K562 (cell line): Measurements from ENCODE around the gene COL8A2. TPM values are rescaled to one million over a fixed set of nuclear protein-coding genes. Genes with fewer than 3 reads are reported as not detected.

ENCODE experiments used
- ATF1 ChIP-seq, 2 experiments: fragments of 450-650 bp in 1 of 2; IDR thresholded peaks; 2 replicates each; pipeline ENCODE4 v1.6.1; 2016; ENCODE audit warnings: missing compliant biosample characterization in 1 of 2, missing genetic modification characterization in 1 of 2
- CTCF ChIP-seq, 3 experiments: IDR thresholded peaks in 2 of 3; conservative IDR thresholded peaks in 1 of 3; 2 replicates each; pipeline ENCODE4 v1.5.1; 2011 to 2012; ENCODE audit warnings: low read length in 3 of 3, mild to moderate bottlenecking in 3 of 3, control low read depth in 2 of 3, improper control_type of control experiment in 1 of 3, inconsistent platforms in 1 of 3, low read depth in 1 of 3, mixed read lengths in 1 of 3, moderate library complexity in 1 of 3; ENCODE audit not compliant: insufficient read depth in 2 of 3
- DNMT1 ChIP-seq: fragments of 450-650 bp; IDR thresholded peaks from 2 replicates; pipeline ENCODE4 v1.6.1; 2016; ENCODE audit warnings: antibody characterized with exemption, mild to moderate bottlenecking
- EHMT2 ChIP-seq: fragments of 450-650 bp; IDR thresholded peaks from 2 replicates; pipeline ENCODE4 v1.6.1; 2018; ENCODE audit warnings: antibody characterized with exemption
- GATAD2B ChIP-seq: fragments of 450-650 bp; IDR thresholded peaks from 2 replicates; pipeline ENCODE4 v1.6.1; 2017; ENCODE audit warnings: mild to moderate bottlenecking, borderline replicate concordance
- HDAC1 ChIP-seq, 2 experiments: fragments of 450-650 bp; IDR thresholded peaks; 2 replicates each; pipeline ENCODE4 v1.6.1; 2016 to 2017; ENCODE audit warnings: inconsistent platforms in 1 of 2, mild to moderate bottlenecking in 1 of 2, moderate library complexity in 1 of 2
- HDAC2 ChIP-seq: fragments of 450-650 bp; IDR thresholded peaks from 2 replicates; pipeline ENCODE4 v1.6.1; 2016; ENCODE audit warnings: mild to moderate bottlenecking
- JUN ChIP-seq, 2 experiments: sonication (generic) in 1 of 2; formaldehyde crosslinking in 1 of 2; IDR thresholded peaks; 2 replicates each; pipeline versions ENCODE4 v1.6.1 to v1.8.0; 2012 to 2022; ENCODE audit warnings: borderline replicate concordance in 2 of 2, mild to moderate bottlenecking in 2 of 2, improper control_type of control experiment in 1 of 2, low read depth in 1 of 2, low read length in 1 of 2, missing genetic modification reagents in 1 of 2
- KDM1A ChIP-seq, 2 experiments: fragments of 450-650 bp; IDR thresholded peaks; 2 replicates each; pipeline ENCODE4 v1.6.1; 2016; ENCODE audit warnings: mild to moderate bottlenecking in 2 of 2
- MAFG ChIP-seq: fragments of 450-650 bp; conservative IDR thresholded peaks from 2 replicates; pipeline ENCODE4 v1.6.1; 2016; ENCODE audit warnings: missing genetic modification characterization, missing compliant biosample characterization
- NR2F6 ChIP-seq: fragments of 450-650 bp; formaldehyde crosslinking; IDR thresholded peaks from 2 replicates; pipeline ENCODE4 v1.4.0; 2020; ENCODE audit warnings: mild to moderate bottlenecking
- PHB2 ChIP-seq: fragments of 450-650 bp; IDR thresholded peaks from 2 replicates; pipeline ENCODE4 v1.6.1; 2017; ENCODE audit warnings: low read depth
- RB1 ChIP-seq: fragments of 450-650 bp; IDR thresholded peaks from 2 replicates; pipeline ENCODE4 v1.6.1; 2017; ENCODE audit warnings: low read depth, mild to moderate bottlenecking
- TAF9B ChIP-seq: fragments of 450-650 bp; IDR thresholded peaks from 2 replicates; pipeline ENCODE4 v1.6.1; 2018; ENCODE audit warnings: mild to moderate bottlenecking; ENCODE audit not compliant: partially characterized antibody
- TARDBP ChIP-seq: fragments of 450-650 bp; IDR thresholded peaks from 2 replicates; pipeline ENCODE4 v1.6.1; 2016
- TRIM28 ChIP-seq: fragments of 450-650 bp; IDR thresholded peaks from 2 replicates; pipeline ENCODE4 v1.6.1; 2017
- ZBTB2 ChIP-seq: fragments of 450-650 bp; IDR thresholded peaks from 2 replicates; pipeline ENCODE4 v1.6.1; 2016; ENCODE audit warnings: antibody characterized with exemption
- ZNF12 ChIP-seq: sonication (generic); formaldehyde crosslinking; IDR thresholded peaks from 2 replicates; pipeline ENCODE4 v1.4.0; 2020; ENCODE audit warnings: mild to moderate bottlenecking, missing genetic modification reagents
- ZNF282 ChIP-seq: sonication (generic); formaldehyde crosslinking; IDR thresholded peaks from 2 replicates; pipeline ENCODE4 v1.8.1; 2023; ENCODE audit warnings: missing genetic modification reagents
- ZNF830 ChIP-seq: fragments of 250-450 bp; sonication (Bioruptor Pico); IDR thresholded peaks from 2 replicates; pipeline ENCODE4 v1.5.0; 2021; ENCODE audit warnings: mild to moderate bottlenecking
- polyA plus RNA-seq, 8 experiments: library from polyadenylated mRNA; depleted of rRNA in 4 of 8; stranded (reverse) in 5 of 8; unstranded in 3 of 8; fragments of >200 nt; fragmentation: Nextera tagmentation in 2 of 8; fragmentation: Illumina TruSeq in 1 of 8; extraction: Ambion mirVana in 2 of 8; extraction: Trizol in 1 of 8; gene quantifications; 2 replicates each; pipeline versions ENCODE4 v1.2.1 to v1.2.3, GENCODE V29; 2011 to 2014; ENCODE audit warnings: inconsistent platforms in 1 of 8, missing spikeins in 1 of 8
- total RNA-seq, 7 experiments: library from RNA; depleted of rRNA in 6 of 7; stranded (reverse); fragments of >200 nt in 6 of 7; fragmentation: Illumina TruSeq in 2 of 7; extraction: Trizol in 2 of 7; gene quantifications; 2 replicates each; pipeline versions ENCODE4 v1.2.1 to v1.2.3, GENCODE V29; 2011 to 2021; ENCODE audit warnings: low replicate concordance in 1 of 7
- TF ChIP-seq, protein P1 (sequence below): sonication (generic); formaldehyde crosslinking; IDR thresholded peaks from 2 replicates; pipeline ENCODE4 v1.9.0; 2022; ENCODE audit warnings: mild to moderate bottlenecking, missing genetic modification reagents
- TF ChIP-seq, protein P2 (sequence below): fragments of 450-650 bp; IDR thresholded peaks from 2 replicates; pipeline ENCODE4 v1.6.1; 2014; ENCODE audit warnings: low read depth, mild to moderate bottlenecking, moderate library complexity, borderline replicate concordance

COL8A2 gene
- total and polyA plus RNA-seq, 9 of the 15 experiments (the other 6 are each of a cell fraction or from before 2014, with no cell fraction given) = 0.03 to 0.14 (median 0.04) TPM; not detected in 5

DNA sequence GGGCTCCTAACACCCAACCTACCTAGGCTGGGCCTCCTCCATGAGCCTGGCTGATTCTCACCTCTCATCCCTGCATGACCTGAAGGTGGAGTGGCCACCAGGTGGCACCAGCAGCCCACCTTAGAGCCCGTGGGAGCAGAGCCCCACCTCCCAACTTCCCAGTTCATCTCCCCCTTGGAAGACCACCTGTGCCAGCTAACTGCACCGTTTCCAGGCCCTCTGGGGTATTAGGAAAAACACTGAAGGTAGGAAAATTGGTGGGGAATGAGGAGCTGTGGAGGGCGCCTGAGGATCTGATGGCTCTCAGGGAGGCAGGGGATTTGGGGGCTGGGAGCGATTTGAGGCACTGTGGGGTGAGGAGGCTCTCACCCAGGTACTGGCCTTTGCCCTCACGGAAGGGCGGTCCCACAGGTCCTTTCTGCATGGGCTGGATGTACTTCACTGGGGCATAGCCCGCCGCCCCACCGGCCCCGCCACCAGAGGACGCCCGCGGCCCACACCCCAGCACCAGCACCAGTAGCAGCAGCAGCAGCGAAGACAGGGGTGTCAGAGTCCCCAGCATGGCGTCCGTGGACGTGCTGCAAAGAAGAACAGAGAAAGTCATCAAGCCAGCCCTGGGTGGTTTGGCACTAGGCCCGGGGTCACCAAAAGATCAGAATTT, 25.2 kb downstream of the COL8A2 start (continued):
- TF ChIP-seq GATAD2B (no peak), ZBTB2 (peak; percentile 43; the same call in 1 of the 2 replicates), MAFG (no peak), HDAC1 (IDR thresholded peaks at IDR 0.05) (peak in 1 of 2 experiments; percentile 47; a peak in 1 of 4 replicates), HDAC2 (peak; percentile 79; the same call in 1 of the 2 replicates), ZNF830 (CRISPR knock-in tag) (peak; percentile 79; the same call in 1 of the 2 replicates), RB1 (peak; percentile 47), PHB2 (0 out of 2 replicates have a peak, but pooled peaks have one; percentile 56), ZNF12 (CRISPR knock-in tag) (0 out of 2 replicates have a peak, but pooled peaks have one; percentile 48), JUN (IDR thresholded peaks at IDR 0.05; ENCODE audit: borderline replicate concordance, low read depth, low read length) (0 out of 2 replicates have a peak, but pooled peaks have one; percentile 19), JUN (CRISPR knock-in tag; IDR thresholded peaks at IDR 0.05; ENCODE audit: borderline replicate concordance) (no peak), DNMT1 (peak; percentile 88; the same call in 1 of the 2 replicates), CTCF (IDR thresholded peaks at IDR 0.05 in 2 of 3, conservative IDR thresholded peaks at IDR 0.05 in 1 of 3; ENCODE audit: insufficient read depth in 2 of 3, low read depth in 1 of 3, low read length in 3 of 3) (peak; percentile 94 to 95 (median 95)), ZNF282 (CRISPR knock-in tag) (peak; percentile 32; the same call in 1 of the 2 replicates), TRIM28 (0 out of 2 replicates have a peak, but pooled peaks have one; percentile 55), EHMT2 (0 out of 2 replicates have a peak, but pooled peaks have one; percentile 13), KDM1A (IDR thresholded peaks at IDR 0.05) (no peak), ATF1 (CRISPR knock-in tag; IDR thresholded peaks at IDR 0.05) (no peak), ATF1 (tag; IDR thresholded peaks at IDR 0.05) (peak; percentile 45; the same call in 1 of the 2 replicates), NR2F6 (CRISPR knock-in tag) (no peak), TARDBP (peak; percentile 29; the same call in 1 of the 2 replicates), TAF9B (no peak)
- TF ChIP-seq, protein P1, sequence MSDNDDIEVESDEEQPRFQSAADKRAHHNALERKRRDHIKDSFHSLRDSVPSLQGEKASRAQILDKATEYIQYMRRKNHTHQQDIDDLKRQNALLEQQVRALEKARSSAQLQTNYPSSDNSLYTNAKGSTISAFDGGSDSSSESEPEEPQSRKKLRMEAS (CRISPR knock-in tag) = peak; percentile 34; the same call in 1 of the 2 replicates
- TF ChIP-seq, protein P2, sequence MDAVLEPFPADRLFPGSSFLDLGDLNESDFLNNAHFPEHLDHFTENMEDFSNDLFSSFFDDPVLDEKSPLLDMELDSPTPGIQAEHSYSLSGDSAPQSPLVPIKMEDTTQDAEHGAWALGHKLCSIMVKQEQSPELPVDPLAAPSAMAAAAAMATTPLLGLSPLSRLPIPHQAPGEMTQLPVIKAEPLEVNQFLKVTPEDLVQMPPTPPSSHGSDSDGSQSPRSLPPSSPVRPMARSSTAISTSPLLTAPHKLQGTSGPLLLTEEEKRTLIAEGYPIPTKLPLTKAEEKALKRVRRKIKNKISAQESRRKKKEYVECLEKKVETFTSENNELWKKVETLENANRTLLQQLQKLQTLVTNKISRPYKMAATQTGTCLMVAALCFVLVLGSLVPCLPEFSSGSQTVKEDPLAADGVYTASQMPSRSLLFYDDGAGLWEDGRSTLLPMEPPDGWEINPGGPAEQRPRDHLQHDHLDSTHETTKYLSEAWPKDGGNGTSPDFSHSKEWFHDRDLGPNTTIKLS = no peak
